ENCODE data around the gene TNC.

GRCh38 chr9:115014438-115014837 lies 103.5 kb downstream of the TNC start:
- TF ChIP-seq CTCF (IDR thresholded peaks at IDR 0.05) (no peak), POLR2A (IDR thresholded peaks at IDR 0.05) (no peak)

Measured in heart left ventricle (tissue), 13 donors.